MM.1S (cell line): ENCODE measurements around the gene MPST.

Experiments
- DNase-seq: peaks from one replicate; pipeline ENCODE4 v3.0.0-alpha.2; 2015
- H2AFZ ChIP-seq: fragments of 300-600 bp; sonication (generic); 2 replicates; pipeline ENCODE4 v1.6.0; 2016; ENCODE audit warnings: antibody characterized with exemption, low read length
- H3F3A ChIP-seq: fragments of 300-600 bp; sonication (generic); 2 replicates; pipeline ENCODE4 v1.6.1; 2016; ENCODE audit warnings: mild to moderate bottlenecking, antibody characterized with exemption, low read length, moderate library complexity, mixed read lengths; ENCODE audit not compliant: insufficient read depth
- H3K27ac ChIP-seq: fragments of 300-600 bp; sonication (generic); 2 replicates; pipeline ENCODE4 v1.5.1; 2016; ENCODE audit warnings: mild to moderate bottlenecking, low read length
- H3K27me3 ChIP-seq: fragments of 300-600 bp; sonication (generic); replicated peaks from 2 replicates; pipeline ENCODE4 v1.6.0; 2016; ENCODE audit warnings: low read length; ENCODE audit not compliant: insufficient read depth
- H3K36me3 ChIP-seq: fragments of 300-600 bp; sonication (generic); replicated peaks from 2 replicates; pipeline ENCODE4 v1.6.1; 2016; ENCODE audit warnings: mild to moderate bottlenecking, low read length, mixed read lengths; ENCODE audit not compliant: insufficient read depth
- H3K4me1 ChIP-seq: fragments of 300-600 bp; sonication (generic); 2 replicates; pipeline ENCODE4 v1.6.1; 2016; ENCODE audit warnings: low read length, mixed read lengths
- H3K4me2 ChIP-seq: fragments of 300-600 bp; sonication (generic); 2 replicates; pipeline ENCODE4 v1.6.0; 2016; ENCODE audit warnings: low read depth, low read length
- H3K4me3 ChIP-seq: fragments of 300-600 bp; sonication (generic); 2 replicates; pipeline ENCODE4 v1.5.1; 2016; ENCODE audit warnings: low read length, mixed read lengths
- H3K79me2 ChIP-seq: fragments of 300-600 bp; sonication (generic); 2 replicates; pipeline ENCODE4 v1.6.1; 2016; ENCODE audit warnings: mixed run types, low read length, mixed read lengths
- H3K9ac ChIP-seq: fragments of 300-600 bp; sonication (generic); 2 replicates; pipeline ENCODE4 v1.6.1; 2016; ENCODE audit warnings: low read length, mixed read lengths
- H3K9me2 ChIP-seq: fragments of 300-600 bp; sonication (generic); replicated peaks from 2 replicates; pipeline ENCODE4 v1.6.1; 2016; ENCODE audit warnings: mild to moderate bottlenecking, low read length, mixed read lengths; ENCODE audit not compliant: insufficient read depth
- H3K9me3 ChIP-seq: fragments of 300-600 bp; sonication (generic); replicated peaks from 2 replicates; pipeline ENCODE4 v1.6.1; 2016; ENCODE audit warnings: mild to moderate bottlenecking, low read length, mixed read lengths; ENCODE audit not compliant: insufficient read depth
- H4K20me1 ChIP-seq: fragments of 300-600 bp; sonication (generic); 2 replicates; pipeline ENCODE4 v1.6.1; 2016; ENCODE audit warnings: mild to moderate bottlenecking, low read length, moderate library complexity, mixed read lengths; ENCODE audit not compliant: insufficient read depth
- EZH2 ChIP-seq: fragments of 300-600 bp; sonication (generic); optimal IDR thresholded peaks from 2 replicates; pipeline ENCODE3; 2017; ENCODE audit warnings: low read depth, mild to moderate bottlenecking, antibody characterized with exemption, low read length, mixed read lengths
- EZH2phosphoT487 ChIP-seq: fragments of 300-600 bp; sonication (generic); IDR thresholded peaks from 2 replicates; pipeline ENCODE4 v1.6.1; 2018; ENCODE audit warnings: antibody characterized with exemption, low read length
- TF ChIP-seq, protein P1 (sequence below): fragments of 300-600 bp; sonication (generic); IDR thresholded peaks from 2 replicates; pipeline ENCODE4 v1.5.1; 2016; ENCODE audit warnings: antibody characterized with exemption, low read length, mixed read lengths

MPST gene

DNA sequence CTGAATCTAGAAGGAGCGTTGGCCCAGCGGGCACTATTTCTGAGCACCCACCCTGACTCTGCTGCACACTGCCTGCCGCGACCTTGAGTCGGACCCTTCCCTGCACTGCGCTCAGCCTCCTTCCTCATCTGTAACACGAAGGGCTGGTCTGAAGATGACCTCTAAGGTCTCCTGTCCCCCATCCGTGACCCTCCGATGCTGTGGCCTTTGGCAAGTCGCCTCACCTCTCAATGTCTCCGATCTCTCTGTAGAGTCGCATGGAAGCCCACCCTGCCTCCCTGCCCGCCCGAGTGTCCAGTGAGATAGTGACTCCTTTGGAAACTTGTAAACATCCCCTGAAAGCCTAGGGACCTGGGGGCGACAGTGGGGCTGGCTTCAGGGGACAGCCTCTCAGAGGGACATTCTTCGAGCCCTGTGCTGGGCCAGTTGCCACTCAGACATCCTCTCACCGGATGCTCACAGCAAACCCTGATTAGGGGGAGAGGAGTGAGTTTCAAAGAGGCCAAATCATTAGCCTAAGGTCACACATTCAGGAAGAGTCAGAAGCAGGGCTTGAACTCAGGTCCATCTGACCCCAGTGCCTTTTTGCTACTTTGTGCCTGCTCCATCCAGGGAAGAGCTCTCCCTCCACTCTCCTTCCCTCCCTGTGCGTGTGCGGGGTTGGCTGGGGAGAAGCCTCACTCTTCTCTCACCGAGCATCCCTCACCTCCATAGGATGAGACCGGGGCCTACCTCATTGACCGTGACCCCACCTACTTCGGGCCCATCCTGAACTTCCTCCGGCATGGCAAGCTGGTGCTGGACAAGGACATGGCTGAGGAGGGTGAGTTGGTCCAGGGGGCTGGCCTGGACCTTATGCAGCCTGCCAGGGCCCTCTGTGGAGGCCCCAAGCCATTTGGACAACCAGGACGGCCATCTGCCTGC, 33.1 kb downstream of the MPST start:
- H2AFZ ChIP-seq, result no peak overlapping the region

DNA sequence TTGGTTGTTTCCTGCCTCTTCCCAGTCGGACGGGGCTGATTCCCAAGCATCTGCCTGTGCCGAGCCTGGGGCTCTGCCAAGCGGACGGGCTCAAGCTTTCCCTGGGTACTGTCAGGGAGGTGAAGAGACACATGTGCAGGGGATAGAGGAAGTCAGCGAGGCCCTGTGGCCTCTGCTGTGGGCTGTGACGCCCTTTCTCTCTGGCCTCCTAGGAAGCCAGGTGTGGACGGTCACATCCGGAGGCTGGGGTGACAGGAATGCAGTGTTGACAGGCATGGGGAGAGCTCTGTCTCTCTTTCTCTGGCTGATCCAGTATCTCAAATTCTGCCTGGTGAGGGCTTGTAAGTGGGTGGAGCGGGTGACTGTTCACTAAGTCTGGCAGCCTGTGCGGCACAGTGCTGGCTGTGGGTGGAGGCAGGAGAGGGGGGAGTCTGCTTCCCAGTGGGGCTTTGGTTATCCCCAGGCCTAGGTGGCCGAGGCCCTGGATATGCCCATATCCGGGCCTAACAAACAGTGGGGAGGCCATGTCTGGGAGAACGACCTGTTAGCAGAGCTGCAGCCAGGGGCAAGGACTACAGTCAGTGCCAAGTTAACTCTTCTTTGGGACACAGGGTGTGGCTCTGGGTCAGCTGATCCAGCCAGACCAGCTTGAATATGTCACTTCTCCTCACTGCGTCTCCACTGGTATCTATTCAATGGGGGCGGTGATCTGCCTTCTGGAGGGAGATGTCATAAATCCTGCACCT, 33.9 kb downstream of the MPST start:
- H3K9ac ChIP-seq, result no peak overlapping the region
- H3K36me3 ChIP-seq, result no peaks in the 10 kb centered on the region
- DNase-seq, result no peak
- no peaks in the 10 kb centered on the region for H3F3A ChIP-seq
- H3K4me2 ChIP-seq, result no peak overlapping the region
- no peaks in the 10 kb centered on the region for H3K4me1 ChIP-seq
- H3K4me3 ChIP-seq, result no peak overlapping the region
- no peaks in the 10 kb centered on the region for H3K9me3 ChIP-seq
- H2AFZ ChIP-seq, result no peak overlapping the region
- H3K27me3 ChIP-seq, result peaks cover 9% of the 10 kb centered on the region
- no peaks in the 10 kb centered on the region for H3K9me2 ChIP-seq
- H3K79me2 ChIP-seq, result no peaks in the 10 kb centered on the region
- no peaks in the 10 kb centered on the region for H4K20me1 ChIP-seq
- no peak overlapping the region for H3K27ac ChIP-seq
- TF ChIP-seq EZH2, result no peak
- no peak for TF ChIP-seq EZH2phosphoT487
- TF ChIP-seq, protein P1, sequence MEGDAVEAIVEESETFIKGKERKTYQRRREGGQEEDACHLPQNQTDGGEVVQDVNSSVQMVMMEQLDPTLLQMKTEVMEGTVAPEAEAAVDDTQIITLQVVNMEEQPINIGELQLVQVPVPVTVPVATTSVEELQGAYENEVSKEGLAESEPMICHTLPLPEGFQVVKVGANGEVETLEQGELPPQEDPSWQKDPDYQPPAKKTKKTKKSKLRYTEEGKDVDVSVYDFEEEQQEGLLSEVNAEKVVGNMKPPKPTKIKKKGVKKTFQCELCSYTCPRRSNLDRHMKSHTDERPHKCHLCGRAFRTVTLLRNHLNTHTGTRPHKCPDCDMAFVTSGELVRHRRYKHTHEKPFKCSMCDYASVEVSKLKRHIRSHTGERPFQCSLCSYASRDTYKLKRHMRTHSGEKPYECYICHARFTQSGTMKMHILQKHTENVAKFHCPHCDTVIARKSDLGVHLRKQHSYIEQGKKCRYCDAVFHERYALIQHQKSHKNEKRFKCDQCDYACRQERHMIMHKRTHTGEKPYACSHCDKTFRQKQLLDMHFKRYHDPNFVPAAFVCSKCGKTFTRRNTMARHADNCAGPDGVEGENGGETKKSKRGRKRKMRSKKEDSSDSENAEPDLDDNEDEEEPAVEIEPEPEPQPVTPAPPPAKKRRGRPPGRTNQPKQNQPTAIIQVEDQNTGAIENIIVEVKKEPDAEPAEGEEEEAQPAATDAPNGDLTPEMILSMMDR, result no peak

More for the DNA sequence above, 33.1 kb downstream of the MPST start:
- H3K27ac ChIP-seq, result no peak overlapping the region
- H3K9me2 ChIP-seq, result no peaks in the 10 kb centered on the region
- no peaks in the 10 kb centered on the region for H4K20me1 ChIP-seq
- H3K9me3 ChIP-seq, result no peaks in the 10 kb centered on the region
- no peak overlapping the region for H3K9ac ChIP-seq
- H3K4me3 ChIP-seq, result peak overlapping the region; percentile 66
- H3K4me2 ChIP-seq, result peak overlapping the region; percentile 89
- no peaks in the 10 kb centered on the region for H3F3A ChIP-seq
- no peak for DNase-seq
- no peak for TF ChIP-seq EZH2
- no peak for TF ChIP-seq EZH2phosphoT487
- TF ChIP-seq, protein P1, result no peak
- no peaks in the 10 kb centered on the region for H3K79me2 ChIP-seq
- H3K27me3 ChIP-seq, result peaks cover 9% of the 10 kb centered on the region
- no peaks in the 10 kb centered on the region for H3K4me1 ChIP-seq
- H3K36me3 ChIP-seq, result no peaks in the 10 kb centered on the region

DNA sequence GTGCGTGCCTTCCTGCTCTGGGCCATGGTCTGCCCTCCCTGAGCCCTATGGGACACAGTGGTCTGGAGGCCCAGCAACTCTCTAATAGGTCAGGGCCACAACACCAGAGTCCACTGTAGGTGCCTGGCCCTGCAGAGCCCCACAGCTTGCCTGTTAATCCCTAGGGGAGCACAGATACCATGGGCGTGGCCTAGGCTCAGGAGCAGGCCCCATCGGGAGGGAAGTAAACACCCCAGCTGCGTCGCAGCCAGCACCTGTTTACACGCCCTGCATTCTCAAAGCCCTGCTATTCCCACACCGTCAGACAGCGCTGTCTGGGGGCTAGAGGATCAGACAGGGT, 34.5 kb downstream of the MPST start:
- no peak overlapping the region for H3K27ac ChIP-seq
- H3K4me1 ChIP-seq, result no peaks in the 10 kb centered on the region
- H3K9ac ChIP-seq, result no peak overlapping the region

More for the DNA sequence above, 34.5 kb downstream of the MPST start:
- H3K9me2 ChIP-seq, result no peaks in the 10 kb centered on the region
- H3K9me3 ChIP-seq, result no peaks in the 10 kb centered on the region
- H3F3A ChIP-seq, result no peaks in the 10 kb centered on the region
- H4K20me1 ChIP-seq, result no peaks in the 10 kb centered on the region
- H3K4me3 ChIP-seq, result no peak overlapping the region
- no peak overlapping the region for H3K4me2 ChIP-seq
- no peaks in the 10 kb centered on the region for H3K79me2 ChIP-seq
- no peak for DNase-seq
- H3K27me3 ChIP-seq, result peaks cover 9% of the 10 kb centered on the region
- no peaks in the 10 kb centered on the region for H3K36me3 ChIP-seq
- H2AFZ ChIP-seq, result no peak overlapping the region
- TF ChIP-seq, protein P1, result no peak
- no peak for TF ChIP-seq EZH2
- TF ChIP-seq EZH2phosphoT487, result no peak
